Mesenchymal stem cell (in vitro differentiated cells and primary cell): ENCODE results near the gene SLFN12.

Experiments
- DNase-seq: peaks from one replicate; pipeline ENCODE4 v3.0.0-alpha.2; 2013
- H2AFZ ChIP-seq: one replicate; pipeline ENCODE4 v1.6.1; 2013; ENCODE audit warnings: low read depth, mild to moderate bottlenecking, control low read depth, inconsistent platforms, low read length, moderate library complexity
- H2AK5ac ChIP-seq: 2 replicates; pipeline ENCODE4 v1.6.1; 2013; ENCODE audit warnings: low read length, moderate library complexity, mild to moderate bottlenecking, inconsistent platforms; ENCODE audit not compliant: severe bottlenecking
- H2BK120ac ChIP-seq: one replicate; pipeline ENCODE4 v1.6.1; 2013; ENCODE audit warnings: low read depth, mild to moderate bottlenecking, inconsistent platforms, low read length, moderate library complexity
- H2BK12ac ChIP-seq, 2 experiments: one replicate each; pipeline ENCODE4 v1.6.1; 2013; ENCODE audit warnings: inconsistent platforms in 2 of 2, low read length in 2 of 2, mild to moderate bottlenecking in 2 of 2, moderate library complexity in 2 of 2, control low read depth in 1 of 2
- H2BK15ac ChIP-seq: one replicate; pipeline ENCODE4 v1.6.1; 2013; ENCODE audit warnings: mild to moderate bottlenecking, low read depth, inconsistent platforms; ENCODE audit not compliant: poor library complexity, severe bottlenecking
- H2BK5ac ChIP-seq: 2 replicates; pipeline ENCODE4 v1.6.1; 2013; ENCODE audit warnings: low read depth, mild to moderate bottlenecking, low read length, control low read depth, inconsistent platforms; ENCODE audit not compliant: poor library complexity, severe bottlenecking
- H3K14ac ChIP-seq, 2 experiments: one replicate each; pipeline ENCODE4 v1.6.1; 2013; ENCODE audit warnings: inconsistent platforms in 2 of 2, low read length in 2 of 2, control low read depth in 1 of 2, mild to moderate bottlenecking in 1 of 2, moderate library complexity in 1 of 2
- H3K18ac ChIP-seq, 2 experiments: one replicate each; pipeline ENCODE4 v1.6.1; 2013; ENCODE audit warnings: inconsistent platforms in 2 of 2, low read length in 2 of 2, control low read depth in 1 of 2, low read depth in 1 of 2, mild to moderate bottlenecking in 1 of 2
- H3K23ac ChIP-seq, 2 experiments: one replicate each; pipeline ENCODE4 v1.6.1; 2013; ENCODE audit warnings: inconsistent platforms in 2 of 2, low read length in 2 of 2, mild to moderate bottlenecking in 2 of 2, moderate library complexity in 2 of 2, control low read depth in 1 of 2
- H3K27ac ChIP-seq: 2 replicates; pipeline ENCODE4 v1.5.1; 2013; ENCODE audit warnings: mild to moderate bottlenecking, moderate library complexity, low read length, control low read depth, inconsistent platforms; ENCODE audit not compliant: poor library complexity, severe bottlenecking
- H3K27me3 ChIP-seq, 2 experiments: 2 replicates each; pipeline versions ENCODE4 v1.6.1 to v1.7.0; 2013; ENCODE audit warnings: low read length in 2 of 2, mild to moderate bottlenecking in 2 of 2, moderate library complexity in 2 of 2, control low read depth in 1 of 2, inconsistent platforms in 1 of 2; ENCODE audit not compliant: control insufficient read depth in 1 of 2, insufficient read depth in 1 of 2
- H3K36me3 ChIP-seq, 2 experiments: 2 replicates each; pipeline versions ENCODE4 v1.6.1 to v1.7.0; 2013; ENCODE audit warnings: low read length in 2 of 2, control low read depth in 1 of 2, inconsistent platforms in 1 of 2, low read depth in 1 of 2, mild to moderate bottlenecking in 1 of 2; ENCODE audit not compliant: insufficient read depth in 2 of 2, control insufficient read depth in 1 of 2
- H3K4ac ChIP-seq, 2 experiments: one replicate each; pipeline ENCODE4 v1.6.1; 2013; ENCODE audit warnings: inconsistent platforms in 2 of 2, low read length in 2 of 2, mild to moderate bottlenecking in 2 of 2, moderate library complexity in 2 of 2, control low read depth in 1 of 2, low read depth in 1 of 2
- H3K4me1 ChIP-seq: 2 replicates; pipeline ENCODE4 v1.6.1; 2013; ENCODE audit warnings: low read depth, low read length, control low read depth; ENCODE audit not compliant: control insufficient read depth, insufficient read depth
- H3K4me2 ChIP-seq: 2 replicates; pipeline ENCODE4 v1.6.1; 2013; ENCODE audit warnings: low read length, mild to moderate bottlenecking, inconsistent platforms; ENCODE audit not compliant: poor library complexity, severe bottlenecking
- H3K4me3 ChIP-seq, 2 experiments: 2 replicates each; pipeline versions ENCODE4 v1.5.1 to v1.7.0; 2013; ENCODE audit warnings: low read length in 2 of 2, mild to moderate bottlenecking in 2 of 2, control low read depth in 1 of 2, low read depth in 1 of 2; ENCODE audit not compliant: insufficient read depth in 1 of 2
- H3K79me1 ChIP-seq: replicated peaks from 2 replicates; pipeline ENCODE4 v1.6.1; 2013; ENCODE audit warnings: mild to moderate bottlenecking, control low read depth, low read length, inconsistent platforms; ENCODE audit not compliant: poor library complexity, severe bottlenecking
- H3K9ac ChIP-seq: 2 replicates; pipeline ENCODE4 v1.7.0; 2013; ENCODE audit warnings: mild to moderate bottlenecking, low read length, moderate library complexity
- H3K9me3 ChIP-seq: 2 replicates; pipeline ENCODE4 v1.7.0; 2013; ENCODE audit warnings: mild to moderate bottlenecking, low read length; ENCODE audit not compliant: control insufficient read depth
- H4K8ac ChIP-seq: one replicate; pipeline ENCODE4 v1.6.1; 2013; ENCODE audit warnings: inconsistent platforms, mild to moderate bottlenecking, low read length, moderate library complexity
- H4K91ac ChIP-seq: one replicate; pipeline ENCODE4 v1.6.1; 2013; ENCODE audit warnings: mild to moderate bottlenecking, low read length, inconsistent platforms
- WGBS: methylation state at CpG from one replicate; pipeline ENCODE4 v1.1.7; 2013; ENCODE audit warnings: mixed read lengths; 5-methylcytosine and 5-hydroxymethylcytosine counted together

Gene SLFN12

DNA sequence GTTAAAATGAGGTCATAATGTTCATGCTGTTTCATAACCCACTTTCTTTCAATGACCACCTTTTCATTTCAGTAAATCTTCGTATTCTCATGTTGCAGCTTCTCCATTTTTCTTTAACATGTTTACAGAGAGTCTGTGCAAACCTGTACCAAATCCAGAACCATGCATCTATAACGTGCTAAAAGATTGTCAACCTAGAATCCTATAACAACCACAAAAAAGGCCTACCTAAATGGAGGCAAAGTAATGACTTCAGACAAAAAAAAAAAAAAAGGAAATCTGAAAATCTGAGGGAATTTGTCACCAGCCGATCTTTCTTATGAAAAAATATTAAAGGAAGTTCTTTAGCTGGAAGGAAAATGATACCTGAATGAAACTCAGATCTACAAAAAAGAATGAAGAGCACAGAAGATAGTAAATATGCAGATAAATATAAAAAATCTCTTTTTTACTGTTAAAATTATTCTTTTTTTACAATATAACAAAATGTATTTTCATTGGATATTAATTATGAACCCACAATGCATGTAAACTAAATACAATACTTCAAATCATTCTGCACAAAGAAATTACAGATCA, 57.4 kb downstream of the SLFN12 start:
- H3K4ac ChIP-seq, result no peak overlapping the region
- no peak overlapping the region for H2BK5ac ChIP-seq
- no peak overlapping the region for H2BK12ac ChIP-seq
- no peak overlapping the region for H3K23ac ChIP-seq
- H2AFZ ChIP-seq, result no peak overlapping the region
- no peak for DNase-seq
- H2BK120ac ChIP-seq, result no peak overlapping the region
- H3K4me3 ChIP-seq, result peak overlapping the region in 1 of 2 experiments; percentile 85
- H2BK15ac ChIP-seq, result no peak overlapping the region
- no peak overlapping the region for H3K18ac ChIP-seq
- peaks cover 6% of the 10 kb centered on the region for H3K9me3 ChIP-seq
- no peak overlapping the region for H3K14ac ChIP-seq
- H3K9ac ChIP-seq, result peak overlapping the region; percentile 96
- no peak overlapping the region for H4K8ac ChIP-seq
- no peak overlapping the region for H4K91ac ChIP-seq
- no peaks in the 10 kb centered on the region for H3K36me3 ChIP-seq
- H3K27me3 ChIP-seq, result peaks cover 0 to 27% of the 10 kb centered on the region in 2 experiments
- H3K27ac ChIP-seq, result no peak overlapping the region
- no peaks in the 10 kb centered on the region for H3K79me1 ChIP-seq
- peaks cover 8% of the 10 kb centered on the region for H3K4me1 ChIP-seq
- H2AK5ac ChIP-seq, result no peak overlapping the region
- WGBS, result 53% methylated on average over 2 of the region's 3 CpGs
- H3K4me2 ChIP-seq, result peak overlapping the region; percentile 100

DNA sequence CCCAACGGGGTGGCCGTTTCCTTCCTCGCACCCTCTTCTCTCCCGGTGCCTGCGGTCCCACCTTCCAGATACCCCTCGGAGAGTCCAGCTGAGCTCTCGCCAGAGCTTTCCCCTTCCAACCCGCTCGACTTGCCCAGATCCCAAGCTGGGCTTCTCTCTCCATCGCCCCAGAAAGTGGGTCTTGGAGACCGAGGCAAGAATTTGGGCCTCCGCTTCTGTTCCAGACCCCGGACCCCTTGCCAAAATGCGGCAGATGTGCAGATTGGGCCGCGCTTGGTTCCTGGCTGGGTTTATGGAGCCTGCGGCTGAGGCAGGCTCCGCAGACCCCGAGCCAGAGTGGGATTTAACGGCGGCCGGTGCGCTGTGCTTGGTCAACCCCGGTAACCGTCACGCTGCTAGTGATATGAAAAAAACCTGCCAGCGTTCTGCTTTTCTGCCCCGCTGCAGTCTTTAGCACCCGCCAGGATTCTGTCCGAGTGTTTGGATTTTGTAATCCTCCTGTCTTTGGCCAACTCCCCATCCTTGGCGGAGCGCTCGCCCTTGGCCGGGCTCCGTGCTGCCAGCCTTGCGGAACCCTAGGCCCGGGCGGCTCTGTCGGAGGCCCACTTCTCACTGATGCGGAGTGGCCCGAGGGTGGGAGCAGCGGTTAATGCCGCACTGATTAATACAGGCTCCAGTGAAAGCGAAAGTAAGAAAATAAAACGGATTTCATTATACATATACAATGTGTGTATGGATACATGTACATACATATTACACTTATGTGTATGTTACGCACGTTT, 58.1 kb downstream of the SLFN12 start:
- no peak overlapping the region for H2AK5ac ChIP-seq
- H3K4ac ChIP-seq, result peak overlapping the region in 1 of 2 experiments; percentile 30
- H3K4me2 ChIP-seq, result peak overlapping the region; percentile 100
- peak overlapping the region; percentile 86 for H2AFZ ChIP-seq
- H4K8ac ChIP-seq, result peak overlapping the region; percentile 42
- H3K23ac ChIP-seq, result peak overlapping the region in 1 of 2 experiments; percentile 23
- no peak overlapping the region for H3K14ac ChIP-seq
- H2BK5ac ChIP-seq, result peak overlapping the region; percentile 51
- peak overlapping the region; percentile 3 to 18 for H3K18ac ChIP-seq
- peaks cover 0 to 3% of the 10 kb centered on the region in 2 experiments for H3K36me3 ChIP-seq
- no peak overlapping the region for H4K91ac ChIP-seq
- H2BK120ac ChIP-seq, result peak overlapping the region; percentile 61
- peaks cover 0 to 30% of the 10 kb centered on the region in 2 experiments for H3K27me3 ChIP-seq
- peaks cover 6% of the 10 kb centered on the region for H3K9me3 ChIP-seq
- H3K4me1 ChIP-seq, result peaks cover 8% of the 10 kb centered on the region
- H3K9ac ChIP-seq, result peak overlapping the region; percentile 96
- DNase-seq, result peak; percentile 59
- peak overlapping the region; percentile 65 to 85 for H3K4me3 ChIP-seq
- no peaks in the 10 kb centered on the region for H3K79me1 ChIP-seq
- H3K27ac ChIP-seq, result no peak overlapping the region
- 5% methylated on average over 41 of the region's 47 CpGs for WGBS
- H2BK12ac ChIP-seq, result no peak overlapping the region
- H2BK15ac ChIP-seq, result no peak overlapping the region

DNA sequence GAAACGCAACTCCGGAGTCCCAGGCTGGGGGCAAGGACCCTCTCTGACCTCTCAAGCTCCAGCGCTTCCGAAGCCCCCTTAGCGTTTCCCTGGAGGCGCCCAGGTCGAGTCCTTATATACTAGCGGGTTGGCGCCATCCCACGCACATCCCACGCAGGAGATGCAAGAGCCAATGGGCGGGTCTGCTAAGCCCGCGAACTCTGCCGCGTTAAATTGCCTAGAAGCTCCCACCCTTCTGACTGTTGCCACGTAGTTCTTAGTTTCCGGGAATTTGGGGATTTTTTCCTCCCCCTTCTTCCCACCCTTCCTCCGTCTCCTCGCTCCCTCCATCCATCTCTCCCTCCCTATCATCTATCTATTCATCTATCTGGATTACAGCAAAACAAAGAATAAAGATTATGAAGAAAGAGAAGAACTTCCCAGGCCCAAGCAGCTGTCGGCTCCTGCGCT, 58.7 kb downstream of the SLFN12 start, which contains the start of gene SLFN11:
SLFN11 (minus strand) TSS at position 88 of the 450 bp plus-strand sequence. CDS start 9,814 bp downstream, outside the sequence.
- Histone ChIP-seq H2BK12ac (no peak within 1 kb of the TSS), H3K14ac (no peak within 1 kb of the TSS), H3K9me3 (peaks cover 6% of the 10 kb centered on the region), H3K36me3 (peaks cover 0 to 9% of the 10 kb centered on the region in 2 experiments), H4K8ac (peak within 1 kb of the TSS; percentile 42), H3K27ac (no peak within 1 kb of the TSS), H3K9ac (peak within 1 kb of the TSS; percentile 96), H2AK5ac (no peak within 1 kb of the TSS), H2BK5ac (peak within 1 kb of the TSS; percentile 51), H3K18ac (peak within 1 kb of the TSS; percentile 3 to 18), H3K79me1 (no peaks in the 10 kb centered on the region), H3K4me2 (peak within 1 kb of the TSS; percentile 100), H3K23ac (peak within 1 kb of the TSS in 1 of 2 experiments; percentile 23), H3K4ac (peak within 1 kb of the TSS in 1 of 2 experiments; percentile 30), H3K4me1 (peaks cover 8% of the 10 kb centered on the region), H2BK120ac (peak within 1 kb of the TSS; percentile 61), H3K27me3 (peaks cover 0 to 33% of the 10 kb centered on the region in 2 experiments), H3K4me3 (peak within 1 kb of the TSS; percentile 65 to 85), H2BK15ac (no peak within 1 kb of the TSS), H2AFZ (peak within 1 kb of the TSS; percentile 86), H4K91ac (no peak within 1 kb of the TSS)
- WGBS, result 2% methylated on average over 22 of the region's 22 CpGs
- DNase-seq, result peak; percentile 86
